Loucy (cell line): Measurements from ENCODE around the gene TLE2.
A peak's percentile ranks its signal among the peaks of the same experiment; 100 is the strongest.

Experiments used
- H2AFZ ChIP-seq: fragments of 200-600 bp; sonication (generic); 2 replicates; pipeline ENCODE4 v1.6.0; 2016; ENCODE audit warnings: antibody characterized with exemption, mild to moderate bottlenecking, low read length, moderate library complexity
- H3F3A ChIP-seq: fragments of 200-600 bp; 2 replicates; pipeline ENCODE4 v1.6.0; 2016; ENCODE audit warnings: antibody characterized with exemption, low read depth, mild to moderate bottlenecking
- H3K27me3 ChIP-seq: fragments of 200-600 bp; sonication (generic); 2 replicates; pipeline ENCODE4 v1.6.1; 2014; ENCODE audit warnings: low read length, mild to moderate bottlenecking; ENCODE audit not compliant: insufficient read depth, poor library complexity, severe bottlenecking
- H3K36me3 ChIP-seq: fragments of 200-600 bp; sonication (generic); 2 replicates; pipeline ENCODE4 v1.6.1; 2016; ENCODE audit warnings: low read length; ENCODE audit not compliant: insufficient read depth
- H3K4me1 ChIP-seq: fragments of 200-600 bp; sonication (generic); 2 replicates; pipeline ENCODE4 v1.5.1; 2014; ENCODE audit warnings: low read length, mild to moderate bottlenecking; ENCODE audit not compliant: insufficient read depth, poor library complexity, severe bottlenecking
- H3K4me2 ChIP-seq: fragments of 200-600 bp; sonication (generic); 2 replicates; pipeline ENCODE4 v1.6.0; 2014; ENCODE audit warnings: antibody characterized with exemption, low read length, low read depth, mild to moderate bottlenecking; ENCODE audit not compliant: poor library complexity, severe bottlenecking
- H3K4me3 ChIP-seq: fragments of 200-600 bp; sonication (generic); 2 replicates; pipeline ENCODE4 v1.5.1; 2014; ENCODE audit warnings: low read length, mild to moderate bottlenecking, mixed read lengths; ENCODE audit not compliant: poor library complexity, severe bottlenecking
- H3K79me2 ChIP-seq: fragments of 200-600 bp; sonication (generic); 2 replicates; pipeline ENCODE4 v1.6.1; 2014; ENCODE audit warnings: low read length; ENCODE audit not compliant: insufficient read depth
- H3K9ac ChIP-seq: fragments of 200-600 bp; sonication (generic); 2 replicates; pipeline ENCODE4 v1.6.0; 2014; ENCODE audit warnings: mild to moderate bottlenecking, low read depth, low read length, moderate library complexity; ENCODE audit not compliant: poor library complexity, severe bottlenecking
- H3K9me2 ChIP-seq: fragments of 200-600 bp; sonication (generic); replicated peaks from 2 replicates; pipeline ENCODE4 v1.6.1; 2016; ENCODE audit warnings: low read depth, low read length, mixed read lengths
- H3K9me3 ChIP-seq: fragments of 200-600 bp; sonication (generic); 2 replicates; pipeline ENCODE4 v1.6.1; 2014; ENCODE audit warnings: mild to moderate bottlenecking, antibody characterized with exemption, low read length, low read depth; ENCODE audit not compliant: insufficient read depth
- H4K20me1 ChIP-seq: fragments of 200-600 bp; sonication (generic); 2 replicates; pipeline ENCODE4 v1.6.0; 2014; ENCODE audit warnings: antibody characterized with exemption, low read length, mild to moderate bottlenecking; ENCODE audit not compliant: insufficient read depth, poor library complexity, severe bottlenecking
- CTCF ChIP-seq: fragments of 200-600 bp; sonication (generic); conservative IDR thresholded peaks from 2 replicates; pipeline ENCODE4 v1.5.1; 2014; ENCODE audit warnings: mild to moderate bottlenecking, antibody characterized with exemption, low read length
- EZH2phosphoT487 ChIP-seq: fragments of 200-600 bp; IDR thresholded peaks from 2 replicates; pipeline ENCODE4 v1.6.1; 2018; ENCODE audit warnings: antibody characterized with exemption, mild to moderate bottlenecking, moderate library complexity, borderline replicate concordance

Gene TLE2

GRCh38 chr19:2984215-2984528 lies 44.9 kb downstream of the TLE2 start:
- Histone ChIP-seq H3K79me2 (no peaks in the 10 kb centered on the region), H3K9me3 (no peaks in the 10 kb centered on the region), H3K9ac (no peak overlapping the region), H3K4me1 (peaks cover 4% of the 10 kb centered on the region), H3F3A (no peaks in the 10 kb centered on the region), H3K36me3 (no peaks in the 10 kb centered on the region), H3K27me3 (no peaks in the 10 kb centered on the region), H3K4me3 (no peak overlapping the region), H2AFZ (no peak overlapping the region), H4K20me1 (no peaks in the 10 kb centered on the region), H3K4me2 (peak overlapping the region; percentile 4), H3K9me2 (no peaks in the 10 kb centered on the region)
- TF ChIP-seq CTCF: no peak
- TF ChIP-seq EZH2phosphoT487: no peak

GRCh38 chr19:2983351-2984214 lies 45.5 kb downstream of the TLE2 start:
- no peak overlapping the region for H2AFZ ChIP-seq
- H3K4me1 ChIP-seq: peaks cover 4% of the 10 kb centered on the region
- no peaks in the 10 kb centered on the region for H3K9me2 ChIP-seq
- H3K27me3 ChIP-seq: no peaks in the 10 kb centered on the region
- H3K79me2 ChIP-seq: no peaks in the 10 kb centered on the region
- no peak overlapping the region for H3K9ac ChIP-seq
- no peaks in the 10 kb centered on the region for H4K20me1 ChIP-seq
- no peaks in the 10 kb centered on the region for H3K36me3 ChIP-seq
- H3K4me3 ChIP-seq: no peak overlapping the region
- H3F3A ChIP-seq: no peaks in the 10 kb centered on the region
- H3K9me3 ChIP-seq: no peaks in the 10 kb centered on the region
- TF ChIP-seq CTCF: no peak
- no peak for TF ChIP-seq EZH2phosphoT487
- peak overlapping the region; percentile 4 for H3K4me2 ChIP-seq

- no peaks in the 10 kb centered on the region for H3K9me3 ChIP-seq
- no peaks in the 10 kb centered on the region for H3K79me2 ChIP-seq
- H3K36me3 ChIP-seq: no peaks in the 10 kb centered on the region
- no peak overlapping the region for H2AFZ ChIP-seq
- no peak overlapping the region for H3K4me3 ChIP-seq
- H3F3A ChIP-seq: no peaks in the 10 kb centered on the region
- no peaks in the 10 kb centered on the region for H3K9me2 ChIP-seq
- H3K4me1 ChIP-seq: peaks cover 7% of the 10 kb centered on the region
- TF ChIP-seq EZH2phosphoT487: no peak
- no peak for TF ChIP-seq CTCF
- no peaks in the 10 kb centered on the region for H3K27me3 ChIP-seq
- no peak overlapping the region for H3K9ac ChIP-seq
- no peak overlapping the region for H3K4me2 ChIP-seq
- no peaks in the 10 kb centered on the region for H4K20me1 ChIP-seq
These were observed 46.1 kb downstream of the TLE2 start for GRCh38 chr19:2982983-2983350.
